HG03432 (cell line): ENCODE data around the gene MBD3.

Source experiments
- ATAC-seq: cut with Tn5 transposase; IDR thresholded peaks from one replicate; pipeline ENCODE4 v1.9.1; 2021; ENCODE audit warnings: mild to moderate bottlenecking, moderate library complexity; ENCODE audit not compliant: unreplicated experiment

MBD3 gene

DNA sequence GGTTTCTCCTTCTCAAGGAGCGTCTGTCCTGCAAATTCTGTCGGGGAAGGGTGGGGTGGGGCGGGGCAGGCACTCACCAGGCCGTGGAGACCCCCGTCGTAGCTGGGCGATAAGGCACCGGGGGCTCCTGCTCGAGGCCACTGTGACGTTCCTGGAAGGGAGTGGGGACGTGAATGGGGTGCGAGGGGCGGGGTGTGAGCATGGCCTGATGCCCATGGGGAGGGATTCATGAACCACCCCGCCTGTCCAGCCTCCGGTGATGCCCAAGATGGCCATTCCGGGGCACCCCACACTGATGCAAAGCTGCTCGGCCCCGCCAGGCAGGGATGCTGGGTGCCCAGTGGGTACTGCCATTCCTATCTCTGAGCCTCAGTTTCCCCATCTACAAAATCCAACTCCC lies 27.0 kb upstream of the MBD3 start:
- no peak for ATAC-seq

GRCh38 chr19:1619094-1619439 lies 26.4 kb upstream of the MBD3 start:
- no peak for ATAC-seq

GRCh38 chr19:1618157-1619093 lies 25.8 kb upstream of the MBD3 start:
- ATAC-seq, result no peak

DNA sequence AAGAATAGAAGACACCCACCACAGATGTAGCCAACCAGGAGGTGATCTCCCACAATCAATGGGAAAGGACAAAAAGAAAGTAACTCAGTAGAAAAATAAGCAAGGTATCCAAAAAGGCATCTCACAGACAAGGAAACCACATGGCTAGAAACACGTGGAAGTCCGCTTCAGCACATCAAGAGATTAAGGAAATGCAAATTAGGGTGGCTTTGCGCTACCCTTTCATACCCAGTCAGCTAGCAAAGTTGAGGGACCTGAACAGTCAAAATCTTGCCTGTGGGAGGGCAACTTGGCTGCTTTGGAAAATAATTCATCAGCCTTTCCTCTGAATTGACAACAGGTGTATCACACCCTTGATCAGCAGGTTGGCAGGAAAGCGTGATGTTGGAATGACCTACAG lies 24.2 kb upstream of the MBD3 start:
- no peak for ATAC-seq

GRCh38 chr19:1616396-1616795 lies 23.7 kb upstream of the MBD3 start:
- no peak for ATAC-seq

DNA sequence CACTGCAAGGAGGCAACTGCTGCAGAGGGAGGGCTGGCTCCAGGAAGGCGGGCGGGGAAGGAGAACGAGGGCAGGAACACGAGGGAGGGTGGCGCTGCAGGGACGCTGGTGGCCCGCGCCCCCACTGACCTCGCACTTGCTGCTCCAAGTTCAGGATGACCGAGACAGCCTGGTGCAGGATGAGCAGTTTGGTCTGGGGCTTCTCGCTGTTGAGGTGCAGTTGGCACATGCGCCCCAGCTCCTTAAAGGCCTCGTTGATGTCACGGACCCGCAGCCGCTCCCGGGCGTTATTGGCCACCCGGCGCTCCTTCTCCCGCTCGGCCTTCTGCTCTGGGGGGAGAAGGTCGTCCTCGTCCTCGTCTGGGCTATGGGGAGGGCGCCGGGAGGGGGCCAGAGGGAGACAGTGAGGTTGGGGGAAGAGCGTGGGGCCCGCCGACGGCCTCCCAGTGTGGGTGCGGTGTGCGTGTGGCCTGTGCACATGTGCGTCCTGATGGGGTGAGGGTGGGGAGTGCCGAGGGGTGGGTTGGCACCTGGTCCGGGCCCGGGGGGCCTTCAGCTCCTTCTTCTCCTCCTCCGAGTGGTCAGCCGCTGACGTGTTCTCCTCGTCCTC lies 22.6 kb upstream of the MBD3 start:
- no peak for ATAC-seq

DNA sequence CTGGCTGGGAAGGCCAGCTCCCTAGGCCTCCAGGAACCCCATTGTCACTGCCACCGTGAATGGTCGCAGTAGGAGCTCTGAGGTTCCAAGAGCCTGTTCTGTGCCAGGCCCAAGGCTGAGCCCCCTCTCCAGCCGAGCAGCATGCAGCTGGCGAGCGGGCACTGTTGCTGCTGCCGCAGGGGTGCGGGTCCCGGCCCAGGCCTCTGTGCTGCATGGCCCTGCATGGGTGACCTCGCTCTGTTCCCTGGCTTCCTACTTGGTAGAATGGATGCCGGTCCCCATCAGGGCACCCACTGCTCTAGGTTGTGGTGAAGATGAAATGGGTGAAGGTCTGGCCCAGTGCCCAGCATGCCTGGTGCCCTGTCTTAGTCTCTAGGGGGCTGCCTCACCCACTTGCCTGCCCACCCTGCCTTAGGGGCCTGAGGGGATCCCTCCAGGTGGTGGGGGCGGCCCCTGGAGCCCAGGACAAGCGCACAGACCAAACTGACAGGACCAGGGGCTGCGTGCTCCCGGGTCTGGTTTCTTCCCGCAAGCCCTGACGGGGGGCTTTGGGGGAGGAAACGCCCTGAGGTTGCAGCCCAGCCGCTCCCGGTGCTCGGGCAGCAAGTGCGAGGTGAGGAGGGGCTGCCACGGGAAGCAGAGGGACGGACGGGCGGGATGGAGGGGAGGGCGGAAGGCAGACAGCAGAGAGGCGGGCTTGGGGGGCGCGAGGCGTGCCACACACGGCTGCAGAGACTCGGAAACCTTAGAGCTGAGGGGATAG lies 21.3 kb upstream of the MBD3 start:
- no peak for ATAC-seq

GRCh38 chr19:1613146-1613545 lies 20.5 kb upstream of the MBD3 start:
- no peak for ATAC-seq

DNA sequence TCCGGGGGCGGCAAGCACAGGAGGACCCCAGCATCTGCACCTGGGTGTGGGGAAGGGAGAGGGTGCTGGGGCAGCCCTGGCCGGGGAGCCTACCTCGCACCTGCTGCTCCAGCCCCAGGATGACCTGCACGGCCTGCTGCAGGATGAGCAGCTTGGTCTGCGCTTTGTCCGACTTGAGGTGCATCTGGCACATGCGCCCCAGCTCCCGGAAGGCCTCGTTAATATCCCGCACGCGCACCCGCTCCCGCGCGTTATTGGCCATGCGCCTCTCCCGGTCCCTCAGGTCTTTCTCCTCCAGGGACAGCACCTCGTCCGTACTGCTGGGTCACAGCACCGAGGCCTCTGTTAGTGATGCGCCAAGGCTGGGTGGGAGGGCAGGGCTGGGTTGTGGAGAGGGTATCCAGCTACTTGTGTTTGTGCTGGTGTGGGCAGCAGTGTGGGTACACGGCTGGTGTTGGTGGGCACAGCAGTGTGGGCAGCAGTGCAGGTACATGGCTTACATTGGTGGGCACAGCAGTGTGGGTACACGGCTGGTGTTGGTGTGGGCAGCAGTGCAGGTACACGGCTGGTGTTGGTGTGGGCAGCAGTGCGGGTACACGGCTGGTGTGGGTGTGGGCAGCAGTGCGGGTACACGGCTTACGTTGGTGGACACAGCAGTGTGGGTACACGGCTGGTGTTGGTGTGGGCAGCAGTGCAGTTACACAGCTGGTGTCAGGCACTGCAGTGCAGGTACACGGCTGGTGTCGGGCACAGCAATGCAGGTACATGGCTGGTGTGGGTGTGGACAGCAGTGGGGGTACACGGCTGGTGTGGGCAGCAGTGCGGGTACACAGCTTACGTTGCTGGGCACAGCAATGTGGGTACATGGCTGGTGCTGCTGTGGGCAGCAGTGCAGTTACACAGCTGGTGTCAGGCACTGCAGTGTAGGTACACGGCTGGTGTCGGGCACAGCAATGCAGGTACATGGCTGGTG lies 19.7 kb upstream of the MBD3 start:
- no peak for ATAC-seq

GRCh38 chr19:1611353-1611752 lies 18.7 kb upstream of the MBD3 start:
- ATAC-seq, result no peak

- no peak for ATAC-seq
Measured at GRCh38 chr19:1610579-1610978, 17.9 kb upstream of the MBD3 start.

DNA sequence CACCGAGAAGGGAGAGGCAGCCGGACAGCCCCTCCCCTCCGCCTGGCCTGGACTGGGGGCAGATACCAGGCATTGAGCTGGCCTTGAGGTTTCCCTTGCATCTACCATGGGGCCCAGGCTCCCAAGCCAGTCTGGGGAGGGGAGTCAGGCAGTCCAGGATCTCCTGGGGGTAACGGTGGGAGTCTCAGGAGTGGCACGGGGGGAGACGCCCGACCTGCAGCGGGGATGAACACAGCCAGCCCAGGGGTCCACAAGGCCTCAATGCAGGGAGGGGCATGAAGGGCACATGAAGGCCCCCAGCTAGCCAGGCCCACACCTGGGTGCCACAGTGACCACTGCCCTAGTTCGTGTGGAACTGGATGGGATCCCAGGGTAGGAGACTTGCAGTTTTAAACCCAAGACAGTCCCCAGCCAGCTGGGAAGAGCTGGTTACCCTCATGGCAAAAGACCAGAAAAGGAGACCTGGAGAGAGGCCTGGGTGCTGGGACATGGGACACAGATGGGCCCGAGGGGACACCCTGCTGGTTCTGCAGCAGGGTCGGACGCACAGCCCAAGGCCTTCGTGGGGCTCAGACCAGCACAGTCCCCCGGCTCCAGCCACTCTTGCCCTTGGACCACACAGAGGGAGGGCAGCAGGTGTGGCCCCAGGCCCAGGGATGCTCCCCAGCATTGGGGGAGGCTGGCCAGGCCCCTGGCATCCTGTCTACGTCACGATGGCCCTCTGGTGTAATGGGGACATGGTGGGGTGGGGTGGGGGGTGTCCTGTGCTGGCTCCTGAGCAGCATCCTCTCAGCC lies 17.2 kb upstream of the MBD3 start:
- ATAC-seq, result no peak

DNA sequence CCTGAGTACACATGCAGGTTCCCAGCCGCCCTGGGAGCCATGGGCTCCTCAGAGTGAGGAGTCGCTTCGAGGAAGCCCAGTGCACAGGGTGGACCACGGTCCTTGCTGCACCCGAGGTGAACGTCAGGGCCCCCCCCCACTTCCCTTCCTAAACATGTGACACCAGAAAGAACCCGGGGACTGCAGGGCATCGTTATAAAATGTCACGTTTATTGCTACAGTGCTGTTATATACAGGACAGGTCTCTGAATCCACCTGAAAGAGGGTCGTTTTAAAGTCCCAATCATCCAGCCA lies 16.4 kb upstream of the MBD3 start:
- no peak for ATAC-seq

DNA sequence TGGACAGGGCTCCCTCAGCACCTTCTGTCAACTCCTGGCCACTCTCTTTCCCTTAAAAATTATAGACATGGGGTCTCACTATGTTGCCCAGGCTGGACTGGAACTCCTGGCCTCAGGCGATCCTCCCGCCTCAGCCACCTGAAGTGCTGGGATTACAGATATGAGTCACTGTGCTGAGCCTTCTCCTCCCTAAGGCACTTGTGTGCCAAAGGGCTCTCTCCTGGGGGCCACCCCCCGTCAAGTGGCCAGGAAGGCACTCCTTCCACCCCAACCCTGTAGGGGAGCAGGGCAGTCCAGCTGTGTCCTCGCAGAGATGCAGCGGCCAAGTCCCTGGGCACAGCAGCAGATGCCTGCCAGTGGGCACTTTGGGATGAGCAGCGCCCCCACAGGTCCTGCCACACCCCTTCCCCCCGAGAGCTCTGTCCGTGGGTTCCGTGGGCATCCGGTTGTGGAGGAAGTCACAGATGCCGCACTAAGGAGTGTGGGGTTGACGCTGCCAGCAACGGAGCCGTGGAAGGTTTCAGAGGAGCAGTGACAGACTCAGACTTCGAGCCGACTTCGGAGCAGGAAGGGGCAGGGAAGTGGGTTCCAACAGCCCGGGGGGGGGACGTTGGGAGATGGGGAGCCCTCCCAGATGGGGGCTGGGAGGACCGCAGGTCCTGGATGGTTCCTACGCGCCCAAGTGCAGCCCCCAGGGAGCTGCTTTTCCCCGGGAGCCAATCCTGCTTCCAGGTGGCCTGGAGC lies 15.9 kb upstream of the MBD3 start:
- no peak for ATAC-seq

DNA sequence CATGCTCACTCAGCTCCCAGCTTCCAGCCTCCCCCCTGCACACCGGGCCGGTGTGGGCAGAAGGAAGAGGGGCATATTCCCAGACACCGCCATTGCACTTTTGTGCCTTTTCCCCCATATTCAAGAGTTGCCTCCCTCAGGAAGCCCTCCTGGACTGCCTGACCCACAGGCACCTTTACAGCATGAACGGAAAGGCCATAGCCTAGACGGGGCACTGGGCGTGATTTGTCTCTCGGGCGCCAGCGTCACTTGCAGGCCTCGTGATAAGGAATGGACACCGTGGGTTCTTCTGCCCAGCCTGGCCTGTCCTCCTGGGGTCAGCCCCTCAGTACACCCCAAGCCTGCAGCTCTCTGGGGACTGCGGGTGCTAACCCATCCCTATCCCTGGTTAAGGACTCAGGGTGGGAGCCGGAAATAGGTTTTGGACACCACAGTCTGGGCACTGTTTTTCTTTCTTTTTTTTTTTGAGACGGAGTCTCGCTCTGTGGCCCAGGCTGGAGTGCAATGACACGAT lies 13.5 kb upstream of the MBD3 start:
- peak; percentile 1 for ATAC-seq

DNA sequence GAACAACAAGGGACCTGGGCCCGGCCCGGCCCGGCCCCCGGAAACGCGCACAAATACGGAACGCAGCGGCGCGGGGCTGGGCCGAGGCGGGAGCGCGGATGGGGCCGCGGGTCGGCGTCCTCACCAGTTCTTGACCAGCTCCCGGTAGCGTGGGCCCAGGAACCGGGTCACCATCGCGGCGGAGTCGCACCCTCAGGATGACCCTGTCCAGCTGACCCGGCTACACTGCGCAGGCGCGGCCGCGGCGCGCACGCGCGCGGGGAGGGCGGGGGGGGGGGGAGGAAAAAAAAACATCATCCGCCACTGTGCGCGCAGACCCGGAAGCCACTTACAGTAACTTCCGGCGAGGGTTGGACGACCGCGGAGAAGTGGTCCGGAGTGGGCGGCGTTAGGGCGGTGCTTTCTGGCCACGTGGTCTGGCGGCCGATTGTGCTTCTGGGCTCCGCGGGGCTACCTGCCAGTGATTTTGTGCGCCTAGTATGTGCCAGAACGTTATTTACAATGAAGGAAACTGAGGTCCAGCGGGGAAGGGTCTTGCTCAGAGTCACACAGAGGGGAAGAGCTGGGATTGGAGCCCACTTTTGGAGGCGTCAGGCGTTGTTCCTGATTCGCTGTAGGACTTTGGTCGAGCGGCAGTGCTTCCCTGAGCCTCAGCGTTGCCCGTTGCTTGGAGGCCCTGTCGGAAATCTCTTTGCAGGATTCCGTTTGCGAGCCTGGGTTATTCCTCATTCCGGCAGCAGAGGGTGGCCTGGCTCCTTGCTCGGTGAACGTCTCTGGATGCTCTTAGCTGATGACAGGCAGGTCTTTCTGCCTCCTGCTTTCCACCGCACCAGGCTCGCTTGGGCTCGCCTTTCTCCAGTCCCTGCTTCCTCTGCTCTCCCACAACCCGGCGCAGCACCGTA lies 12.8 kb upstream of the MBD3 start, which contains the start of gene UQCR11:
UQCR11 (minus strand) TSS at position 227 of the 902 bp plus-strand sequence; CDS start at position 174, 53 bp downstream.
- peak; percentile 83 for ATAC-seq

- no peak for ATAC-seq
Measured at GRCh38 chr19:1602091-1602707, 9.5 kb upstream of the MBD3 start.
